H9 (cell line): ENCODE measurements around the gene ZNF813. TPM values are rescaled to one million over a fixed set of nuclear protein-coding genes. Genes with fewer than 3 reads are reported as not detected.

Source experiments
- DNase-seq: peaks from one replicate; pipeline ENCODE4 v3.0.0-alpha.2; 2017
- H2AFZ ChIP-seq: one replicate; pipeline ENCODE4 v1.6.1; 2013; ENCODE audit warnings: mild to moderate bottlenecking, low read length, control low read depth, moderate library complexity
- H2AK5ac ChIP-seq: 2 replicates; pipeline ENCODE4 v1.6.1; 2013; ENCODE audit warnings: low read length, control low read depth, mixed read lengths; ENCODE audit not compliant: insufficient read length
- H2BK120ac ChIP-seq: one replicate; pipeline ENCODE4 v1.6.1; 2013; ENCODE audit warnings: low read depth, mild to moderate bottlenecking, low read length, control low read depth, inconsistent platforms; ENCODE audit not compliant: poor library complexity, severe bottlenecking
- H2BK12ac ChIP-seq: 2 replicates; pipeline ENCODE4 v1.6.1; 2013; ENCODE audit warnings: low read length, control low read depth, mixed read lengths, low read depth; ENCODE audit not compliant: insufficient read length
- H2BK15ac ChIP-seq: 2 replicates; pipeline ENCODE4 v1.6.1; 2013; ENCODE audit warnings: low read depth, low read length, control low read depth
- H2BK20ac ChIP-seq: one replicate; pipeline ENCODE4 v1.6.1; 2013; ENCODE audit warnings: low read depth, mild to moderate bottlenecking, low read length, control low read depth, inconsistent platforms; ENCODE audit not compliant: poor library complexity, severe bottlenecking
- H2BK5ac ChIP-seq: 2 replicates; pipeline ENCODE4 v1.6.1; 2013; ENCODE audit warnings: low read length, control low read depth, mixed read lengths; ENCODE audit not compliant: insufficient read length
- H3K14ac ChIP-seq: 2 replicates; pipeline ENCODE4 v1.6.1; 2013; ENCODE audit warnings: low read length, control low read depth; ENCODE audit not compliant: insufficient read depth
- H3K18ac ChIP-seq: 2 replicates; pipeline ENCODE4 v1.6.1; 2013; ENCODE audit warnings: low read depth, mild to moderate bottlenecking, mixed read lengths, low read length, control low read depth; ENCODE audit not compliant: insufficient read length
- H3K23ac ChIP-seq: 2 replicates; pipeline ENCODE4 v1.6.1; 2013; ENCODE audit warnings: low read length, control low read depth, mixed read lengths, low read depth; ENCODE audit not compliant: insufficient read length
- H3K23me2 ChIP-seq: 2 replicates; pipeline ENCODE4 v1.6.1; 2013; ENCODE audit warnings: low read depth, mild to moderate bottlenecking, mixed read lengths, low read length, control low read depth; ENCODE audit not compliant: insufficient read length, poor library complexity, severe bottlenecking
- H3K27ac ChIP-seq: 2 replicates; pipeline ENCODE4 v1.5.1; 2013; ENCODE audit warnings: low read length, control low read depth, mixed read lengths, low read depth; ENCODE audit not compliant: insufficient read length
- H3K27me3 ChIP-seq: 2 replicates; pipeline ENCODE4 v1.6.1; 2013; ENCODE audit warnings: low read length, control low read depth, inconsistent platforms; ENCODE audit not compliant: insufficient read depth
- H3K4ac ChIP-seq: 2 replicates; pipeline ENCODE4 v1.6.1; 2013; ENCODE audit warnings: low read depth, mild to moderate bottlenecking, control low read depth, inconsistent platforms, low read length, moderate library complexity
- H3K4me1 ChIP-seq: 2 replicates; pipeline ENCODE4 v1.6.1; 2013; ENCODE audit warnings: low read length, control low read depth, inconsistent platforms; ENCODE audit not compliant: insufficient read depth
- H3K4me2 ChIP-seq: 2 replicates; pipeline ENCODE4 v1.6.1; 2013; ENCODE audit warnings: low read length, control low read depth, mixed read lengths; ENCODE audit not compliant: insufficient read length, insufficient read depth
- H3K56ac ChIP-seq: 2 replicates; pipeline ENCODE4 v1.6.1; 2013; ENCODE audit warnings: low read depth, mild to moderate bottlenecking, mixed read lengths, low read length, control low read depth; ENCODE audit not compliant: insufficient read length
- H3K79me1 ChIP-seq: 2 replicates; pipeline ENCODE4 v1.6.1; 2013; ENCODE audit warnings: low read depth, mild to moderate bottlenecking, moderate library complexity, low read length, control low read depth, inconsistent platforms; ENCODE audit not compliant: insufficient read depth, poor library complexity, severe bottlenecking
- H3K79me2 ChIP-seq: 2 replicates; pipeline ENCODE4 v1.6.1; 2013; ENCODE audit warnings: low read length, control low read depth, inconsistent platforms; ENCODE audit not compliant: insufficient read depth
- H3K9ac ChIP-seq: 2 replicates; pipeline ENCODE4 v1.6.1; 2013; ENCODE audit warnings: low read length, control low read depth, mixed read lengths; ENCODE audit not compliant: insufficient read length; ENCODE audit errors: extremely low read depth
- H3K9me3 ChIP-seq: one replicate; pipeline ENCODE4 v1.6.1; 2013; ENCODE audit warnings: low read depth, low read length, inconsistent platforms; ENCODE audit not compliant: control insufficient read depth
- H3T11ph ChIP-seq: one replicate; pipeline ENCODE4 v1.6.1; 2013; ENCODE audit warnings: mild to moderate bottlenecking, low read length, control low read depth, inconsistent platforms
- H4K20me1 ChIP-seq: one replicate; pipeline ENCODE4 v1.6.1; 2013; ENCODE audit not compliant: control insufficient read depth, insufficient read length, insufficient read depth
- H4K5ac ChIP-seq: 2 replicates; pipeline ENCODE4 v1.6.1; 2013; ENCODE audit warnings: low read depth, mild to moderate bottlenecking, mixed read lengths, low read length, control low read depth; ENCODE audit not compliant: insufficient read length
- H4K8ac ChIP-seq: replicated peaks from 2 replicates; pipeline ENCODE4 v1.6.1; 2013; ENCODE audit warnings: low read length, control low read depth, mixed read lengths, low read depth; ENCODE audit not compliant: insufficient read length
- H4K91ac ChIP-seq: 2 replicates; pipeline ENCODE4 v1.6.1; 2013; ENCODE audit warnings: low read depth, mild to moderate bottlenecking, moderate library complexity, mixed read lengths, low read length, control low read depth; ENCODE audit not compliant: insufficient read length
- H3K27ac Mint-ChIP-seq, 3 experiments: 2 replicates in 2 of 3; 3 replicates in 1 of 3; pipeline ENCODE4 v1.8.0; 2020 to 2021; ENCODE audit warnings: mixed read lengths in 3 of 3, mild to moderate bottlenecking in 1 of 3, moderate library complexity in 1 of 3
- H3K27me3 Mint-ChIP-seq: 2 replicates; pipeline ENCODE4 v1.8.0; 2021; ENCODE audit warnings: low read depth, mild to moderate bottlenecking, moderate library complexity, mixed read lengths
- H3K36me3 Mint-ChIP-seq, 3 experiments: 2 replicates in 2 of 3; 3 replicates in 1 of 3; pipeline ENCODE4 v1.8.0; 2020 to 2021; ENCODE audit warnings: low read depth in 3 of 3, mixed read lengths in 3 of 3; ENCODE audit not compliant: insufficient read depth in 1 of 3
- H3K4me1 Mint-ChIP-seq, 2 experiments: 2 replicates each; pipeline ENCODE4 v1.8.0; 2020; ENCODE audit warnings: mixed read lengths in 2 of 2
- H3K4me3 Mint-ChIP-seq, 2 experiments: 2 replicates in 1 of 2; 3 replicates in 1 of 2; pipeline ENCODE4 v1.8.0; 2020 to 2021; ENCODE audit warnings: mild to moderate bottlenecking in 2 of 2, mixed read lengths in 2 of 2, moderate library complexity in 1 of 2
- H3K9me3 Mint-ChIP-seq, 2 experiments: 2 replicates in 1 of 2; 3 replicates in 1 of 2; pipeline ENCODE4 v1.8.0; 2020; ENCODE audit warnings: mild to moderate bottlenecking in 2 of 2, mixed read lengths in 2 of 2, moderate library complexity in 1 of 2
- WGBS: extraction: QIAGEN DNeasy Blood & Tissue Kit; methylation state at CpG from one replicate; pipeline ENCODE4 v1.1.7; 2013; ENCODE audit warnings: missing lambda C conversion rate, low lambda C conversion rate, mixed read lengths; ENCODE audit not compliant: insufficient read length; ENCODE audit errors: extremely low coverage; 5-methylcytosine and 5-hydroxymethylcytosine counted together
- total RNA-seq: library from RNA; stranded (reverse); gene quantifications from 2 replicates; pipeline ENCODE4 v1.2.1, GENCODE V29; 2021
- TF ChIP-seq, protein P1 (sequence below): fragments of 200-600 bp; sonication (generic); conservative IDR thresholded peaks from 3 replicates; pipeline ENCODE4 v1.8.0; 2021; ENCODE audit warnings: antibody characterized with exemption, mild to moderate bottlenecking

ZNF813 gene
- total RNA-seq, 1 experiment from 2014 or later, result 17.3 TPM

GRCh38 chr19:53538378-53539109, 71.0 kb downstream of the ZNF813 start:
- no peak overlapping the region for H3T11ph ChIP-seq
- peak overlapping the region; percentile 27 for H3K4me2 ChIP-seq
- Mint-ChIP-seq H3K4me1 (peaks cover 0 to 7% of the 10 kb centered on the region in 2 experiments; a peak in 2 of 4 replicates), H3K27ac (peak overlapping the region; percentile 66 to 97 (median 93); a peak in 5 of 7 replicates), H3K9me3 (no peaks in the 10 kb centered on the region), H3K4me3 (peak overlapping the region; percentile 88 to 92), H3K36me3 (peaks cover 16 to 71% (median 59%) of the 10 kb centered on the region in 3 experiments), H3K27me3 (no peaks in the 10 kb centered on the region; the same call in 1 of the 2 replicates)
- no peak overlapping the region for H3K18ac ChIP-seq
- no peaks in the 10 kb centered on the region for H3K79me1 ChIP-seq
- H3K79me2 ChIP-seq, result no peaks in the 10 kb centered on the region
- H3K23me2 ChIP-seq, result no peaks in the 10 kb centered on the region
- H3K27ac ChIP-seq, result no peak overlapping the region
- H3K9ac ChIP-seq, result no peak overlapping the region
- TF ChIP-seq, protein P1, sequence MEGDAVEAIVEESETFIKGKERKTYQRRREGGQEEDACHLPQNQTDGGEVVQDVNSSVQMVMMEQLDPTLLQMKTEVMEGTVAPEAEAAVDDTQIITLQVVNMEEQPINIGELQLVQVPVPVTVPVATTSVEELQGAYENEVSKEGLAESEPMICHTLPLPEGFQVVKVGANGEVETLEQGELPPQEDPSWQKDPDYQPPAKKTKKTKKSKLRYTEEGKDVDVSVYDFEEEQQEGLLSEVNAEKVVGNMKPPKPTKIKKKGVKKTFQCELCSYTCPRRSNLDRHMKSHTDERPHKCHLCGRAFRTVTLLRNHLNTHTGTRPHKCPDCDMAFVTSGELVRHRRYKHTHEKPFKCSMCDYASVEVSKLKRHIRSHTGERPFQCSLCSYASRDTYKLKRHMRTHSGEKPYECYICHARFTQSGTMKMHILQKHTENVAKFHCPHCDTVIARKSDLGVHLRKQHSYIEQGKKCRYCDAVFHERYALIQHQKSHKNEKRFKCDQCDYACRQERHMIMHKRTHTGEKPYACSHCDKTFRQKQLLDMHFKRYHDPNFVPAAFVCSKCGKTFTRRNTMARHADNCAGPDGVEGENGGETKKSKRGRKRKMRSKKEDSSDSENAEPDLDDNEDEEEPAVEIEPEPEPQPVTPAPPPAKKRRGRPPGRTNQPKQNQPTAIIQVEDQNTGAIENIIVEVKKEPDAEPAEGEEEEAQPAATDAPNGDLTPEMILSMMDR, result no peak
- no peak overlapping the region for H2AFZ ChIP-seq
- no peak overlapping the region for H2BK5ac ChIP-seq
- no peaks in the 10 kb centered on the region for H3K9me3 ChIP-seq
- no peak overlapping the region for H2AK5ac ChIP-seq
- H4K20me1 ChIP-seq, result no peaks in the 10 kb centered on the region
- H4K8ac ChIP-seq, result no peak overlapping the region
- no peaks in the 10 kb centered on the region for H3K27me3 ChIP-seq
- no peak overlapping the region for H2BK120ac ChIP-seq
- H4K5ac ChIP-seq, result no peak overlapping the region
- no peak overlapping the region for H2BK12ac ChIP-seq
- peak; percentile 33 for DNase-seq
- H3K56ac ChIP-seq, result no peak overlapping the region
- WGBS, result no CpG with 5 or more reads among the region's 36 CpGs
- H2BK15ac ChIP-seq, result no peak overlapping the region
- no peak overlapping the region for H3K23ac ChIP-seq
- no peak overlapping the region for H4K91ac ChIP-seq
- H2BK20ac ChIP-seq, result no peak overlapping the region
- H3K14ac ChIP-seq, result no peak overlapping the region; the same call in 1 of the 2 replicates
- no peaks in the 10 kb centered on the region for H3K4me1 ChIP-seq
- H3K4ac ChIP-seq, result no peak overlapping the region
